ENCODE data around the gene LPP.

DNA sequence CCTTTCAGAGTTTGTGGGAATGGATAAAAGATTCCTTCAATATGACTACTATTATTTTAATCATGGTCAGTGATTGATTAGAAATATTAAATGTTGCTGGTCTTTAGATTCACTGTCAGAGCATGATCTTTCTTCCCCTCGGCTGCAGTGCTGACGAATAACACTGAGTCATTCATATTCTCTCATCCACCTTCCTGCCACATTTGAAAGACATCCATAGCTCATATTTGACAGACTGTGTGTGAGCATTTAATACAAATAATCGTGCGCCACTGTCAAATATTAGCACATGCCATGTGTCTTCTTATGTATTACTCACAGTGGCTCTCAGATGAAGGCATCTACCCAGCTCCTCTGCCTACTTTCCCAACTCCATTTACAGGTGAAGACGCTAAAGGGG is 541.3 kb downstream of the LPP start:
- TF ChIP-seq CTCF (optimal IDR thresholded peaks at IDR 0.05 in 1 of 3, IDR thresholded peaks at IDR 0.05 in 1 of 3, conservative IDR thresholded peaks at IDR 0.05 in 1 of 3; ENCODE audit: extremely low read depth in 1 of 3, insufficient read depth in 2 of 3, low read length in 3 of 3) = no peak
- TF ChIP-seq EZH2 (IDR thresholded peaks at IDR 0.05; ENCODE audit: low read length) = no peak

Measured in keratinocyte (primary cell).